A673 (cell line): ENCODE measurements around the gene CHCHD3. TPM values are rescaled to one million over a fixed set of nuclear protein-coding genes. Genes with fewer than 3 reads are reported as not detected.

Experiments
- BruUV-seq: library from RNA; stranded (reverse); fragments of 400-500 nt; replicated peaks from 2 replicates; lab custom pipeline; 2021; lab: Mats Ljungman, UMichigan
- CTCF ChIA-PET: fragments of 300-600 bp; sonication (Branson Sonifier 250); formaldehyde crosslinking; loops from one replicate; lab custom pipeline; 2022; ENCODE audit warnings: antibody characterized with exemption; lab: Charles Lee
- POLR2A ChIA-PET: fragments of 300-600 bp; sonication (Branson Sonifier 250); formaldehyde crosslinking; loops from one replicate; lab custom pipeline; 2022; ENCODE audit warnings: antibody characterized with exemption; ENCODE audit not compliant: low non-redundant PET; lab: Charles Lee
- DNase-seq: peaks from one replicate; pipeline ENCODE4 v3.0.0-alpha.2; 2015; ENCODE audit warnings: low spot score
- H3K27ac ChIP-seq: fragments of 200-600 bp; sonication (generic); 2 replicates; pipeline ENCODE4 v1.5.1; 2016; ENCODE audit warnings: mixed run types, low read depth, mild to moderate bottlenecking, mixed read lengths, antibody characterized with exemption, low read length; ENCODE audit not compliant: poor library complexity, severe bottlenecking
- H3K27me3 ChIP-seq: fragments of 200-600 bp; sonication (generic); replicated peaks from 2 replicates; pipeline ENCODE4 v1.6.1; 2017; ENCODE audit warnings: mixed run types, low read depth, mild to moderate bottlenecking, mixed read lengths, antibody characterized with exemption, low read length; ENCODE audit not compliant: insufficient read depth, poor library complexity
- H3K36me3 ChIP-seq: fragments of 200-600 bp; sonication (generic); 2 replicates; pipeline ENCODE4 v1.6.1; 2016; ENCODE audit warnings: mixed run types, mild to moderate bottlenecking, mixed read lengths, antibody characterized with exemption, low read length; ENCODE audit not compliant: insufficient read depth, poor library complexity, severe bottlenecking
- H3K4me1 ChIP-seq: fragments of 200-600 bp; sonication (generic); 2 replicates; pipeline ENCODE4 v1.6.1; 2017; ENCODE audit warnings: mixed run types, mild to moderate bottlenecking, mixed read lengths, antibody characterized with exemption, low read length; ENCODE audit not compliant: insufficient read depth, poor library complexity, severe bottlenecking
- H3K4me3 ChIP-seq: fragments of 200-600 bp; sonication (generic); 2 replicates; pipeline ENCODE4 v1.5.1; 2016; ENCODE audit warnings: low read depth, mixed run types, mild to moderate bottlenecking, mixed read lengths, low read length; ENCODE audit not compliant: poor library complexity, severe bottlenecking
- H3K9me3 ChIP-seq: fragments of 200-600 bp; sonication (generic); 2 replicates; pipeline ENCODE4 v1.6.1; 2016; ENCODE audit warnings: mixed run types, low read depth, mild to moderate bottlenecking, mixed read lengths, antibody characterized with exemption, low read length; ENCODE audit not compliant: poor library complexity, severe bottlenecking
- CTCF ChIP-seq: fragments of 300-800, 200-600 bp; sonication (generic); conservative IDR thresholded peaks from 2 replicates; pipeline ENCODE4 v1.5.1; 2017; ENCODE audit warnings: low read depth, mild to moderate bottlenecking, antibody characterized with exemption, low read length, moderate library complexity, mixed read lengths
- EZH2 ChIP-seq: fragments of 200-600 bp; sonication (generic); IDR thresholded peaks from 2 replicates; pipeline ENCODE4 v1.6.1; 2017; ENCODE audit warnings: borderline replicate concordance, low read depth, mild to moderate bottlenecking, mixed read lengths, antibody characterized with exemption, low read length; ENCODE audit not compliant: poor library complexity, severe bottlenecking
- intact Hi-C: fragments of 100-400 bp; cut with micrococcal nuclease; formaldehyde crosslinking; loops from one replicate; pipeline ENCODE4 v1.10.0; 2022; ENCODE audit not compliant: unreplicated experiment
- total RNA-seq: library from RNA; stranded (reverse); gene quantifications from 2 replicates; pipeline ENCODE4 v1.2.3, GENCODE V29; 2021

Gene CHCHD3
- total RNA-seq, 1 experiment from 2014 or later, result 128 TPM

DNA sequence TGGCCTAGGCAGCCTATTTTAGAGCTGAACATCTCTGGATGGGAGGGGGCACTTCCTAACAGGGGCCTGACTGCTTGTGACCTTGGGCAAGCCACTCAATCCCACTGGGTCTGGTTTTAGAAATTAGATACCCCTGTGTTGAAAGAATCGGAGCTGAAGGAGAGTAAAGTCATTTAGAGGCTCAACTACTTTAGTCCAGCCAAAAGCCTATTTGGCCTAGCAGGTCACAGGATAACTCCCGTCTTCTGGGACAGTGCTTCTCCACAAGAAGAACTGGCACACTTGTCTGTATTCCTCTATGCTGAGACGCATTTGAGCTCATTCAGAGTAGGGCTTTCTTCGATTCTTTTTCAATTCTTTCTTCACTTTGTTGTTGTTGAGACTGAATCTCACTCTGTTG is 224.2 kb downstream of the CHCHD3 start:
- no peak overlapping the region for H3K27ac ChIP-seq
- no peaks in the 10 kb centered on the region for H3K4me1 ChIP-seq
- no peaks in the 10 kb centered on the region for H3K36me3 ChIP-seq
- ChIA-PET CTCF (no interaction called here), POLR2A (no interaction called here)
- H3K27me3 ChIP-seq, result no peaks in the 10 kb centered on the region
- intact Hi-C loops, result no loop called here
- no peak for DNase-seq
- H3K9me3 ChIP-seq, result peaks cover under 1% of the 10 kb centered on the region
- no TSS peak for BruUV-seq
- no peak overlapping the region for H3K4me3 ChIP-seq
- TF ChIP-seq CTCF, result no peak
- TF ChIP-seq EZH2, result no peak

- no peak for DNase-seq
- Histone ChIP-seq H3K9me3 (no peaks in the 10 kb centered on the region), H3K36me3 (no peaks in the 10 kb centered on the region), H3K27me3 (no peaks in the 10 kb centered on the region), H3K27ac (no peak overlapping the region), H3K4me3 (no peak overlapping the region), H3K4me1 (no peaks in the 10 kb centered on the region)
- TF ChIP-seq CTCF (no peak), EZH2 (no peak)
- BruUV-seq, result no TSS peak
- ChIA-PET POLR2A (no interaction called here), CTCF (no interaction called here)
- intact Hi-C loops, result no loop called here
Observed at GRCh38 chr7:132857031-132857430, 224.9 kb downstream of the CHCHD3 start.

DNA sequence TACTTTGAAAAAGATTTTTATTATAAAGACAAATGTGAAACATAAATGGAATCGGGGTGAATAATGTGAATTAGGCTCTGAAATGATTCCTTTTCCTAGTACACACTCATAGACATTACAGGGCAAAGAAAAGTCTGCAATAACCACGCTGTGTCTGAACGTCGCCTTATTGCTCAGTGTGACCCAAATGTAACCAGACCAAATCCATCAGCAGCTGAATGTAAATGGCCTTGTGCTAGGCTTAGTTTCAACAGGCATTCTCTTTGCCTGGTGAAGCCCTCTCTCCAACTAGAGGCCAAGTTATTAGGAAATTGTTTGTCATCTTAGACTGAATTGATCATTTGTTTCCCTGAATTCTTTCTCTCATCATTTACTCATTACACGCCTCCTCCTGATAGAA is 225.5 kb downstream of the CHCHD3 start:
- BruUV-seq, result no TSS peak
- no peak overlapping the region for H3K4me3 ChIP-seq
- ChIA-PET CTCF (no interaction called here), POLR2A (no interaction called here)
- H3K27me3 ChIP-seq, result no peaks in the 10 kb centered on the region
- DNase-seq, result no peak
- H3K27ac ChIP-seq, result no peak overlapping the region
- TF ChIP-seq EZH2 (no peak), CTCF (no peak)
- no peaks in the 10 kb centered on the region for H3K36me3 ChIP-seq
- intact Hi-C loops, result no loop called here
- H3K9me3 ChIP-seq, result no peaks in the 10 kb centered on the region
- no peaks in the 10 kb centered on the region for H3K4me1 ChIP-seq
